GM18861 (cell line): ENCODE results near the gene NOTCH2.
"Not testable (repeated sequence)": the region's sequence is repeated elsewhere in the genome, so short reads cannot be mapped to it uniquely, and the experiment has no call there.

Experiments used
- ATAC-seq: cut with Tn5 transposase; IDR thresholded peaks from one replicate; pipeline ENCODE4 v1.9.1; 2021; ENCODE audit not compliant: unreplicated experiment

The NOTCH2 gene

DNA sequence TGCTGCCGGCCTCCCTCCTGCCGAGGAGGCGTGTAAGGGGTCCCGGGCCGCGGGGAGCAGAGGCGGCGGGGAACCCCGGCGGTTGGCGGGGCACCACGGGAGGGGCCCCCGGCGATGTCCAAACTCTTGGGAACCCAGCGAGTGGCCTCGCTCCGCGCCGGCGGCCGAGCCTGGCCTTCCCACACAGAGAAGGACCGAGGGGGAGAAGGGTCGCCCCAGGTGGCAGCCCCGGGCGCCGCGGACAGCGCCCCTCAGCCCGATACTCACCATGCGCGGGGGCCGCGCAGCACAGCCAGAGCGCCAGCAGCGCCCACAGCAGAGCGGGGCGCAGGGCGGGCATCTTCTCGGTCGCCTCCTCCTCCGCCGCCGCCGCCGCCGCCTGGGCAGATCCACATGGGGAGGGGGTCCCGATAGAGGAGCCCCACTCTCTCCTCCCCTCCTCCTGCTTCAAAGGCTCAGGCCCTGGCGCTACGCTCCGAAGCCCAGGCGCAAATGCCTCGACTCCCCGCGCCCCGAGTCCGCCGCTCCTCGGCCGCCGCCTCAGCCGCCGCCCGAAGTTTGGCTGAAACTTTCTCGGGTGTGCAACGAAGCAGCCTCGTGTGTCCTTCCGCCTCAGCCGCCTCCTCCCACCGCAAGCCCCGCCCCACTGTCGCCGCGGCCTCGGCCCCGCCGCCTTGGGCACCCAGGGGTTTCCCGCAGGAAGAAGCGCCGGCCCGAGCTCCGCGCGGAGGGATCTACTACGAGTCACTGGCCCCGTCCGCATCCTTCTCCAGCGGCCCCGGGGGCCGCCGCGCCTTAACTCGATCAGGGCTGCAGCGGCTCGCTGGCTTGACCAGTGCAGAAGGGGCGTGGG, at the start of gene NOTCH2:
Gene NOTCH2, minus strand, starts transcription at position 596 of the 853 bp plus-strand sequence. Its CDS starts 256 bp downstream, at position 340.
- ATAC-seq = not testable (repeated sequence)

DNA sequence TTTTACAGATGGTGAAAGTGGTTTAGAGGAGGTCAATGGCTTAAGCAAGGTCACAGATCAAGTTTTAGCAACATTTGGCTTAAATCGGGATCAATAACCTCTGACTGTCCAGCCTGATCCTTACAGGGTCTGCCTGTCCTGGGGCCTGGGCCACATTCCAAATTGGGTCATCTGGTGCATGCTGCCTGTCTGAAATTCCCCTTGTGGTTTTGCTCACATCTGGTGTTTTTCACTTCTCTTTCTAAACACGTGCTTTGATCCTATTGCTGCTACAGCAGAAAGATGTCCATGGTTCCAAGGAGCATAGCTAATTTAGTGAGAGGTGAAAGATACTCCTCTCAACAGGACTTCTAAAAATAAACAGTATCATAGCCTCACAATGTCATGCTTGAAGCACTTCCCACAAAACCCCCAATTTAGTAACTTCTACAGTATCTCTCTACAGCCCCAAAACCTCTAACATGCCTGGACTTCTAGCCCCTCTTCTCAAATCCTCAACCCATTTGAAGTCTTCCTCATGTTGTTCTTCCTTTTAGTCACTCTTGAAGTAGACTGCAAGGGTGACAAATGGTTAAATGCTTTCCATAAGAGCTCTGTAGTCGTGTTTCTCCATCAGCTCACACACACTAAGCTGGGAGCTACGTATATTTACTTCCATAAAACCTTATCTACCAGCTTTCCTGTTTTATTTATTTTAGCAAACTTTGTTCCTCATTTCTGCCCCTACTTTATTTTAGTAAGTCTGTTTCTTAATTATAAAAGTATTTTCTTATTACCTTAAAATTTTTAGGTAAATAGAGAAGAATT, 48.1 kb upstream of the NOTCH2 start:
- ATAC-seq = peak; percentile 54

DNA sequence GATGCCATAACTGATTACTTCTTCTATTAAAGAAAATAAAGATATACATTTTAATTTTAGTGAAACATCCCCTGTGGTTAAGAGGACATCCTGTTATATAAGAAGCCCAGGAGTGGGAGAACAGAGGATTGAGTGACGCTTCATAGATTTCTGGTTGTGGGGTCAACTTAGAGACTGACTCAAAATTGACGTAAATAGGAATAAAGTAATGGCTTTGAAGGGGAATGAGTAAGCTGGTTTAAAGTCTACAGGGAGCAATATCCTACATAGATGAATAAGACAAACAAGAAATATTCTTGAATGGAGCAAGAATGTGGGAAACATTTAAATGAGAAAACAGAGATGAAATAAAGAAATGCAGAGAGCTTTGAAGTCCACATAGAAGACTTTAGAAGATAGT, 46.6 kb upstream of the NOTCH2 start:
- not testable (repeated sequence) for ATAC-seq

DNA sequence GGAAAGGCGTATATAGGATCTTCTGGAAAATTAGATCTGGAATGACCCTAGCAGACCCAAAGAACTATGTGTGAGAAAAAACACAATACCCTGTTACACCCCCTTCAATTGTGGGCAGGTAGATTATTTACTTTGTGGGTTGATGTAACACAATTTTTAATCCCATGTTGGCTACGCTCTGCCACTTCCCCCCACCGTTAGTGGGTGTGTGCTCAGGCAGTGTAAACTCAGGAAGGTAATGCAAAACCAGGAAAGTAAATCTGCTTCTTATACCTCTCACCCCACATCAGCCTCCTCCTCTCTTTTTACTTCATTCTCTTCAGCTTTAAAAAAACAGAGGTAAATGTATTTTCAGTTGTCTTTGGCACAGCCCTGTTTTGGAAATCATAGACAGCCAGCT, 43.7 kb upstream of the NOTCH2 start:
- ATAC-seq = not testable (repeated sequence)

DNA sequence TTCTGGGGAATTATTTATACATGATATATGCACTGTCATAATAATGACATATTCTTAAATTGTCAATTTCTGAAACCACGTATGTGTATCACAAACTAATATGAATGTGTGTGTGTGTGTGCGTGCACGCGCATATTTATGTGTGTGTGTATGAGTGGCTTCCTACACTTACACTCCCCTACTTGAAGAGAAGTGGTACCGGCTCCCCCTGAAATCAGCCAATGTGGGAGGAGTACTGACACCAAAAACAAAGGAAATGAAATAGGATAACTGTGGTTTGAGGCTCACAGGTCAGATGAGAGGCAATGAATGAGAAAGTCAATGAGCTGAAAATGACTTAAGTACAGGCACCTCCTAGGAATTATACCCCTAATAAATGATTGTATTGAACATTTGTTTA, 42.8 kb upstream of the NOTCH2 start:
- ATAC-seq = not testable (repeated sequence)

DNA sequence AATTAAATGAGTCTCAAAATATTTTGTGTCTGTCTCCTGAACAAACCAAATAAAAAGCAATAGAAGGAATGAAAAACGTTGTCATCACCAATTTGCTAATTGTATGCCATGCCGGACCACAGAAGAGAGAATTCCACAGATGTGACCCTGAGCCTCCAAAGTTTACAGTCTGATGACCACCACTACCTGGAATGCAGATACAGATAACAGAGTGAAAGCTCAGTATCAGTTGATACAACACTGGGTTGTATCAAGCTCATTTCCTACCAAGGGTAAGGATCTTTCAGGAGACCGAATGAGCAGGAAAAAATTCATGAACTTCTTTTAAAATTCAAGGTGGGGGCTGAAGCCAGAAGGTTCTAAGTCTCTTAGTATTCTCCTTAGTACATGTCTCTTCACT, 42.3 kb upstream of the NOTCH2 start:
- ATAC-seq = not testable (repeated sequence)

DNA sequence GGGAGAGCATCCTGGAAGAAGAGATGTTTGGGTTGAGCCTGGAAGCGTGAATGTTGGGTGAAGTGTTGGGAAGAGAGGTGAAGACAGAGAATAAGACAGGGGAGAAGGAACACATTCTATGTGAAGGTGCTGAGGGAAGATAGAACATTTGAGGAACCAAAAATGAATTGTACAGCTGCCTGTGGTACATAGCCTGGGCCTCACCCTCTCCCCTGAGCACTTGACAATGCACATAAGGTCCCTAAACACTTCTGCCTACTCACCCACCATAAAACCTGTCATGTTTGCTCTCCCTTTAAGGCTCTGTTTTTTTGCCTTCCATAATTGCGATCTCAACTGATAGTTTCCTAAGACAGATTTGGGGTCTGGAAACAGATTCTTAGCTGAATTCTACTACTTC, 41.5 kb upstream of the NOTCH2 start:
- not testable (repeated sequence) for ATAC-seq

DNA sequence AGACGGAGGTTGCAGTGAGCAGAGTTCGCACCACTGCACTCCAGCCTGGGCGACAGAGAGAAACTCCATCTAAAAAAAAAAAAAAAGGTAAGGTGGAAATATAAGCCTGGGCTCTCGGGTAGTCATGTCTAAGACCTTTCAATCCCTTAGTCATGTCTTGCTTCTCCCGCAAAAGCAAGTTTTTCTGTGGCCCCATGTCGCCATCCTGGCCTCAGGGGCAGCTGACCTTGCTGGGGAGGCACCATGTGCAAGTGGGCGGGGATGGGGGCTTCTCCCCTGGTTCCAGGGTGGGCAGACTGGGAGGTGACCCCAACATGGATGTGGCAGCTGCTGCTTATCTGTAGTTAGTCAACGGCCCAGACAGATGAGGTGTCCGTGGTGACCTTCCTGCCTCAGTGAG, 40.2 kb upstream of the NOTCH2 start:
- not testable (repeated sequence) for ATAC-seq

DNA sequence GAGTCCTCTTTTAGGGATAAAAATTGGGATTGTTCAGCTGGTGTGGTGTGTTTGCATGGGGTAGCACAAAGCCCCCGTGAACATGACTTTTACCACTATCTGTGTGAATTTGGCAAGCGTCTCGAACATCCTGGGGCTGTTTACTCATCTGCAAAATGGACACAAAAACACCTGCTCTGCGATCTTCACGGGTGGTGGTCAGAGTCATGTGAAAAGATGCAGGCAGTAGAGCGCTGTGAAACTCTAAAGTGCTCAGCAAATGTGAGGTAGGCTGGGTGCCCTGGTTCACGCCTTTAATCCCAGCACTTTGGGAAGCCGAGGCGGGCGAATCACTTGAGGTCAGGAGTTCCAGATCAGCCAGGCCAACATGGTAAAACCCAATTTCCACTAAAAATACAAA, 39.7 kb upstream of the NOTCH2 start:
- not testable (repeated sequence) for ATAC-seq

DNA sequence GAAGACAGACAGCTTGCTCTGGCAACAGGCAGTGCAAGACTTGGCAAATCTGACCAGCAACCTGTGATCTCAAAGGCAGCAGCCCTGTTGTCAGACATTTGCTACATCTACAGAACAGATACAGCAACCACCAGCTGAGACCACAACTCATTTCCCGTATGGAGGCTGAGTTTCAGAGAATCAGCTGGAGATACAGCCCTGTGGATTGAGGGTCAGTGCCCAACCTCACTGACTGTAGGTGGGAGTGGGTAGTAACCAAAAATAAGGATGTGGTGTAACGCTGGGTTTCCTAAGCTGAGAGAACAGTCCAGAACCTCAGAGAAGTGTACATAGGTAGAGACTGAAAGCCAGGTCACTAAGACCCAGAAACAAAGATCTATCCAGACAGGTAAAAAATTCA, 35.8 kb upstream of the NOTCH2 start:
- ATAC-seq = not testable (repeated sequence)

DNA sequence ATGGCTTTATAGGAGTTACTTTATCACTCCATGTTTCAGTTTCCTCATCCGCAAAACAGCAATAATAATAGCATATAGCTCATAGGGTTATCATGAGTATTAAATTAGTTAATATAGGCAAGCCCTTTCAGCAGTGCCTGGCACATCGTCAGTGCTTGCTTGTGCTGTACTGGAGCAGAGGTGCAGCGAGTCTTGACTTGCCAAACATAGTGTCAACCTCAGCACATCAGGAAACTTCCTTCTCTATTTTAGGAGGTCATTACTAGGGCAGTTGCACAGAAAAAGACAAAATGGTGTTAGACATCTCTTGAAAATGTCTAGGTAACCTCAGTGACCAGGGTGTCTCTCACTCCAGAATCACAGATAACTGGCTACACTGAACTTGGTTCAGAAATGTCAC, 34.3 kb upstream of the NOTCH2 start:
- ATAC-seq = not testable (repeated sequence)

DNA sequence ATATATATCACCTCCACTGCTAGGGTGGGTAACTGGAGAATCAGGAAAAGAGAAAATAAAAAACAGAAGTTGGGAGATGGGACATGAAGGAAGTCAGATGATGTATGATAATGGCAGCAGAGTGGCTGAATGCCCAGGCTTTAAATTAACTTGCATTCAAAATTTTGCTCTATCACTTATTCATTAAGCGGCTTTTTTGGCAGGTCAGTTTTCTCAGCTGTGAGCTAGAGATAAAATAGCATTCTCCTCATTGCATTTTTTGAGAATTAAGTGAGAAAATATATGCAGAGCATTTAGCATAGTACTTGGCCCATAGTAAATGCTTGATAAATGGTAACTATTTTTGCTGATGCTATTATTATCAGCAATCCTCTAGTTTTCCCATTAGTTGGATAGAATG, 32.1 kb upstream of the NOTCH2 start:
- not testable (repeated sequence) for ATAC-seq

DNA sequence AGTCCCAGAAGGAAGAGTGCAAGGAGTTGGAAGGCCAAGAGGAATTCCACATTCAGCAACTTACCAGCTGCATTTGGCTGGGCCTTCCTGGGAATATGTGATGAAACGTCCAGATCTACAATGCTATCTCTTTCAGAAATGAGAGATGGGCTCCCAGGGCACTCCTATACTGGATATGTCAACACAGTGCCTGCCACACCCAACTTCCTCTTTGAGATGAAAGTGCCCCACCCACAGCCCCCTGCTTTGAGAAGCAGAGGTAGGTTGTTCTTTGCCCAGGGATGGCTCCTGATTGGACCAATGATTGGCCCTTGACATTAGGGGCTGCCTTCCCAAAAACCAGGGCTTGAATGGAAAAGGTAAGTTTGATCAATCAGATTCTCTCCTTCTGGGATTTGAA, 31.1 kb upstream of the NOTCH2 start:
- ATAC-seq = not testable (repeated sequence)

DNA sequence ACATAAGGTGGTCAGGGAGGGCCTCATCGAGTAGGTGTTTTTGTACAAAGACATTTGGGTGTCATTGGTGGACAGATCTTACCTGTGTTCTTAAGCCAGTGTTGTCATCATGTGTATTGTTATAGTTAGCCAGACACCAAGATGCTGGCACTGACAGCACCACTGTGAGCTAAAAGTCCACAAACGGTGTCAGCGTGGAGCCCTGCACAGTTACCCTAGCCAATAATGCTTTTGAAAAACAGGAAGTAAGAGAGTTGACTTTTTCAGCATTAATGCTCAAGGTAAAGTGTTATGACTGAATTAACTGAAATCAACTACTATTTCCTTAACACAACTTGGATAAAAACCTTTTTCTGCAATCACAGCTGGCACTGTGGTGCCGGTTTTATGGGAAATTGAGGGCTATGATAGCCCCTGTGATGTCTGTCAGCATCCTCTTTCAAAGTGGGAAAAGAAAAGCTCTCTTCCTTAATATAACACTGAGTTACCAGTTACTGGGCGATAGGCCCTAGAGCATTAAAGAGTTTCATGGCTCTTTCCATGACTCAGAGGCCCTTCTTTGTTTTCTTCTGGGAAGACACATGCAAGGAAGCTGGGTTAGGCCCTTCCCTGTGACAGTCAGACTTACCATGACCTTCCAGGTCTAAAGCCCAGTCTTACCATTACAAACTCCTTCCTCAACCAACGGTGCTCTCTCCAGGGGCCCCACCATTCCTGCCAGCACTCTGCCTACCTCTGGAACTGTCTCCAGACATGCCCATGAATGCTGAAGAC, 29.7 kb upstream of the NOTCH2 start:
- not testable (repeated sequence) for ATAC-seq

DNA sequence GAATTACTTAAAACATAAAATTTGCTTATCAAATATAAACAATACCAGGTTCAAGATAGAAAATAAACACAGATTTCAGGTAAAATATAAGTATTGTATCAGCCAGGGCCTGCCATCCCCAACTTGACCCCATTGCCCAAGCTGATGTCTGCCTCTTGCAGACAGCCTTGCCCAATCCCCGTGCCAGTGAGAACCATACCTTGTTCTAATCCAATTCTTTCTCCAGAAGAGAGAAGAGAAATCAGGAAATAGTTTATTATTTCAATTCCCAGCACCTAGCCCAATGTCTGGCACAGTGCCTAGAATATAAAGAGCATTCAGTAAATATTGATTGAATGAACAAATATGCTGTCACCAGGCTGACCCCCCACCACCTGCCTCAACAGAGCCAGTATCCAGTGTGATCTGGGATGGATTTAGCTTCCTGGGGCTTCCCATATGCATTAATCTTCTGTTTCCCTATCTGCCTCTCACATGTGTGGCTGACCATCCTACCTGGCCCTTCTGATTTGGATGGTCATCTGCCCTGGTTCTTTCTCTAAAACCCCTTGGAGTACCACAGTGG, 27.6 kb upstream of the NOTCH2 start:
- not testable (repeated sequence) for ATAC-seq

DNA sequence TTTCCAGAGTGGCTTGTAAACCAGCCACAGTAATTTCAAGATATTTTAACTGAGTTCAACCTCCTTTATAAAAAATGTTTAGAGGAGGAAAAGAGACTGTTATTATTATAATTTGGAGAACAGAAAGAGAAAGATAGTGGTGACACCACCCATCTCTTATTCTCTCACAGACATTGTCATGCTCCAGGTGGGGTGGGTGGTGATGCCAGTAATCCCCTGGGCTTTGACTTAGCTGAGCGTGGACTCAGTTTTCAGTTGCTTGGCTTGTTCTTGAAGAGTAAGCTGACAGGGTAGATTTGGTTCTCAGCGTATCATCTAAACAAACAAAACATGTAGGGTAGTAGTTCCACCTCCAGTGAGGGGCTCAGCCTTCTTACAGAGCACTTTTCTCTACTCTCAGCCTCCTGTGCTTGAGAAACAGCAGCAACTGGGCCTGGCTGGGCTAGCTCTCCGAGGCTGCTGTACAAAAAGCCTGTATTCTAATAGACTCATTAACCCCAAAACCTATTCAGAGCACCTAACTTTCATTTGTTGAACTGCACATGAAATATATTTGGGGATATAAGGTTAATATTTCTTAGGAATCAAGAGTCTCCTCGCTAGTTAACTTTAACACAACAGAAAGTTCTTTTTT, 24.2 kb upstream of the NOTCH2 start:
- peak; percentile 49 for ATAC-seq

DNA sequence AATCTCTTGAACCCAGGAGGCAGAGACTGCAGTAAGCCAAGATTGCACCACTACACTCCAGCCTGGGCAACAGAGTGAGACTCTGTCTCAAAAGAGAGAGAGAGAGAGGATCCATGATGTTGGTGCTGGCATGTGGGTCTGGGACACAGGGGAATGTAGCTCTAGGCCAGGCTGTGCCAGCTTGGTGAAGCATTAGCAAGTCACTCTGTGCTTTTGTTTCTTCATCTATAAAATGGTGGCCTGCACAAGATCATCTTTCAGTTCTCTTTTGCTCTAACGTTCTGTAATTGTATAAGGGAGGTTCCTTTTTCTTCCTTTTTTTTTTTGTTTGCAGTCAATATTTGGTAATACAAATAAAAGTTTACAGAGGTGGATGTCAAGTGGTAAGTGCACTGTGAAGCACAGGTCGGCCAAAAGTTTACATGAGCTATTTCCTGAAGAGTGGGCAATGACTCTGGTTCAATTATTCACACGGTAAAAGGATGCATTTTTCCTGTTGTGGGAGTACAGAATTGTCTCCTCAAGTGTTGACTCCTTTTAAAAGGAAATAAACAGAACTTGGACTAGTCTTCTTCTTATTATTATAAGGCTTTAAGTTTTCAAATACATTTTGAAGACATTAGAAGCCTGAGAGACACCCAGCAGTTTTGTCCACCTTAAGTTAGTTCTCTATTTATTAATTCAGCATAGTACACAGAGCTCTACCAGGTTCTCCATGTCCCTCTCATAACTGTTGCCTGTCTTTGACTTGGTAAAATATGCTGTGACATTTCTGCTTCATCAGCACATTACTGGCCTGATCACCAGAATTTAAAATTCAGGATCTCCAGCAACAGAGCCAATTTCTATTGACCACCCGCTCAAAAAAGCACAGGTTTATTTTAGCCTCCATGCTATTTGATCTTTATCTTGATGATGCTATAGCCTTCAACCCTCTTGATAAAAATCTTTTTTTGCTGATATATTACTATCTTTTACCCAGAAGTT, 23.1 kb upstream of the NOTCH2 start:
- ATAC-seq = not testable (repeated sequence)

DNA sequence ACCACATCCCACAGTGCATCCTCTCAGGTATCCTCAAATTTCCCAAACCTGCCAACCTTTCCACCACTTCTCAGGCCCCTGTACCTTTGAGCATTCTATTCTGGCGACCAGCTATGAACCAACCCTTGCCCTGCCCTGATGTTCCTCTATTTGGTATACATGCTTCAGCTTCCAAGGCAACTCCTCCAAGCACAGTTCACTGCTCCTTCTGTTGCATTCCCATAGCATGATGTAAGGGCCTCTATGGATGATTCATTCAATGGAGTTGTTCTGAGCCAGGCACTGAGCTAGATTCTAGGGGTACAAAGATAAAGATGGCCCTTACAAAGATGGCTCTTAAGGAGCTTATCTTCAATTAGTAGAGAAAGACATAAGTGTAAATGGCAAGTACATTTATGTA, 21.4 kb upstream of the NOTCH2 start:
- not testable (repeated sequence) for ATAC-seq

DNA sequence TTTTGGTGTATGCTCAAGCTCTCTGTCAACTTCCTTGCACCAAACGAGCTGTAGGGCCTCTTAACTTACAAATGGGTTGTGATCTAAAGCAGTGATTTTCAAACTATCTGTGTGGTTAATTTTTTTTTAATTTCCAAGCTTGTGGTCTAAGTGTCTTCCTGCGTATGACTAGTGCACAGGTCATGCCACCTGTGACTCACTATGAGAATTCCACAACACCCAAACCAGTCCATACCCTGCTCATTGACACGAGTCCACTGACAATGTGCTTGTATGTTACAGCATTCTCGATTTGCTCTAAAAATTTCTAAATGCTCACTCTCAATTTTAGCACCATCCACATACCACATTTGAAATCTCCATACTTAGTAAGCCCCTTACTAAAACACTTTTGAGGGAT, 18.5 kb upstream of the NOTCH2 start:
- ATAC-seq = not testable (repeated sequence)
